Cardiac septum (tissue), 1 donor: ENCODE measurements around the gene ELMOD1. TPM values are rescaled to one million over a fixed set of nuclear protein-coding genes. Genes with fewer than 3 reads are reported as not detected.
"Not testable (repeated sequence)": the region's sequence is repeated elsewhere in the genome, so short reads cannot be mapped to it uniquely, and the experiment has no call there.

Source experiments
- DNase-seq: peaks from one replicate; pipeline ENCODE4 v3.0.0-alpha.2; 2020; ENCODE audit warnings: low spot score
- intact Hi-C: fragments of 100-400 bp; cut with DNase I; formaldehyde crosslinking; loops from one replicate; pipeline ENCODE4 v1.14.0; 2022
- total RNA-seq: library from RNA; stranded (reverse); fragmentation: NEBNext Ultra II Directional; extraction: Animal tissue kit (Norgen Biotek cat#: 25700); gene quantifications from one replicate; pipeline ENCODE4 v1.2.1, GENCODE V29; 2021
- donor health status: DM: no; HTN: no; CAD: no.

ELMOD1 gene
- total RNA-seq, 1 donor from 2014 or later: 0.89 TPM

DNA sequence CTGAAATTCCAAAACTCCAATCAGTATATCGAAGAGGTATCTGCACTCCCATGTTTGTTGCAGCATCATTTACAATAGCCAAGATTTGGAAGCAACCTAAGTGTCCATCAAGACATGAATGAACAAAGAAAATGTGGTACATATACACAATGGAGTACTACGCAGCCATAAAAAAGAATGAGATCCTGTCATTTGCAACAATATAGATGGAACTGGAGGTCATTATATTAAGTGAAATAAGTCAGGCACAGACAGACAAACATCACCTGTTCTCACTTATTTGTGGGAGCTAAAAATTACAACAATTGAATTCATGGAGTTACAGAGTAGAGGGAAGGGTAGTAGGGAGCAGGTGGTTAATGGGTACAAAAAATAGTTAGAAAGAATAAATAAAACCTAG lies 11.8 kb upstream of the ELMOD1 start:
- intact Hi-C loops: loop anchor here (5.0 kb wide), 1 partner anchor 108 kb away; no protein-coding TSS in a partner anchor
- DNase-seq: not testable (repeated sequence)

DNA sequence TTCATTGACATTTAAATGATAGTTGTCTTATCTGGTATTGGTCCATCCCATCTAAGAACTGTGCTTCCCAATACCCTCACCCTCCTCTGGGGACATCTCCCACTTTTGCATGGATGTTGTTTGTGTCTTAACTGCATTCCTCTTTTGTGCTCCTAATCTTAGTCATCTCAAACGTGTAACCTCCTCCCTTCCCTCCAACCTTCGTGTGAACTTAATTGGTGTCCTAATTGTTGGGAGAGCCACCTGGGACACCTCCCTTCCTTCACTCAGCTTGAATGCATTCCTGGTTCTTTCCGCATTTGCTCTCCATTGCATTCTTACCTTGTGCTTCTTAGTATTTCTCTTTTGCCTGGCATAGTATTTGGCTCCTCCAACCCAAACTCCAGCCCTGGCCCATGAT lies 9.8 kb upstream of the ELMOD1 start:
- no peak for DNase-seq
- intact Hi-C loops: no loop called here

DNA sequence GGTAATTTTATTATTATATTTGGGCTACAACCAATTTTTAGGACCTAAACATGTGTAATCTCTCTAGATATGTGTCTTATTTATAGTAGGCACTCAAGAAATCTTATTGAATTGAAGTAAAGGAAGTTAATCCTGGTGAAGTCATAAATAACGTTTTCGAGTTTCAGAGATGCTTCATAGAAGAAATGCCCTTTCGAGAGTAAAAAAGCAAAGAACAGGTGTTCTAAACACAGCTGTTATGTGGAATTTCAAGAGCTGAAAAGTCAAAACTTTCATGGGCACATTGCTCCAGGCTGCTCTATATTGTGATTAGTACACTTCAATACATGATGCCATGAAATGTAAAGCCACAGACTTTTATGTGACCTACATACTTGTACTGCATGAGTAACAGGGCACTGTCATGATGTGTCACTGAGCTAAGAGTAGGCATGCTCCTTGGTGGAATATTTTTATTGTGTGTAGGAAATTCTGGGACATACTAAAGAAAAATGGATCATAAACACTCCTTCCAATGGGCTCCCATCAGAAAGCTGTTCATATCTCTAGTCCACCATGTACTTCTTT lies 7.2 kb upstream of the ELMOD1 start:
- no peak for DNase-seq
- intact Hi-C loops: no loop called here

DNA sequence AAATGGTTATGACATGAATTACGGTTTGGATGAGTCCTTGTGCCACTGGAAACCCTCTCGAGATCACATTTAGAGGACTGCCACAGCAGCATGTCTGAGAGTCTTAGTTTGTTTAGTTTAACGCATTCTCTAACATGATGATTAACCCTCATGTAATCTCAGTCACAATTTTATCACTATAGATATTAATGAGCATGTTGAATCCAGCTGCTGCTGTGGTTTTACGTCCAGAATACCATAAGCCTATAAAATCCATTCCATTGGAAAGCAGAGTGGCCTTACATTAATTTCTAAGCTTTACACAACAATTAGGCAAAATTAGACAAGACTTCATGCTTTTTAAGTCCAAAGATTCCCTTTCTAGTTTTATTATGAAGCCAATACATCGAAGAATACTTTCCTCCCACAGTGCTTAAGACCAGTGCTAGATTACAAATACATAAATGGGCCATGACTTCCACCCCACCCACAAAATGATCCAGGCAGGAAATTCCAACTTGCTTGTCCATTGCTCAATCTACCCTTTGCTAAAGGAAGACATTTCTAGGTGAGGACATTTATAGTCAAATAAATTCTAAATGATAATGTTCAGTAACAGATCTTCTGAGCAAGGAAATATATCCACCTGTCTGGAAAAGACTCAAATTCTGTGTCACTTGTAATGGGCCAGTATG lies 3.5 kb upstream of the ELMOD1 start:
- no peak for DNase-seq
- intact Hi-C loops: no loop called here

DNA sequence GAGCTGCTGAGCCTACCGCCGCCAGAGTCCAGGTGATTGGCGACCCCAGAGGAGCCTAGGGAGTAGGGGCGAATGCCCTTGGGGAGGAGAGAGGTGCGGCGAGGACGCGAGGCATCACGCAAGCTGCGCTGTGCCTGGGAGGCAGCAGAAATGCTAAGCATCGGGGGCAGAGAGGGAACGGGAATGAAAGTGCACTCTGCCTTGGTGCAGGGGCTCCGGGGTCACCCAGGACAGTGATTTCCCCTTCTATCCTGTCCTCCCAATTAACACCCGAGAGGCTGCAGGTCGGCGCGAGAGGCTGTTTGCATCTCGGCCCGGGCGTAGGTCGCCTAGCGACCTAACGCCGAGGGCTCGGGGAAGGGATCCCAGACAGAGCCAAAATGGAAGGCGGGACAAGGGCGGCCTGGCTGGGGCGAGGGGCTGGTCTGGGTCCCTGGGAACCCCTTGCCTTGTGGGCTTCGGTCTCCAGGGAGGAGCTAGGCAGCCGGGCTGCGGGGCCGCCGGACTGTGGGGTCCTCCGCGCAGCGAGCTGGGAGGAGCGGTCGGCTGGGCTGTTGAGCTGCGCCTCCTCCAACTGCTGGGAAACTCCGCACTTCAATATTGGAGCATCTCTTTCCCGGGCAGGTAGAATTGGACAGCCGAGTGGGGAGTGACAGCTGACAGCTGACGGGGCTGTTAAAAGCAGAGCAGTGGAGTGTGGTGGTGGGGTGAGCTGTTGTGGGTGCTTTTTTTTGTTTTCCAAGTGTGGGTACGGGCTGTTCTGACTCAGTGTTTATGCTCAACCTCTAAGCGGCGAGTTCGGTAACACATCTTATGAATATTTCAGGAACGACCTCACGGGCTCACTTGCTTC lies 657 bp downstream of the ELMOD1 start:
- DNase-seq: no peak
- intact Hi-C loops: no loop called here

DNA sequence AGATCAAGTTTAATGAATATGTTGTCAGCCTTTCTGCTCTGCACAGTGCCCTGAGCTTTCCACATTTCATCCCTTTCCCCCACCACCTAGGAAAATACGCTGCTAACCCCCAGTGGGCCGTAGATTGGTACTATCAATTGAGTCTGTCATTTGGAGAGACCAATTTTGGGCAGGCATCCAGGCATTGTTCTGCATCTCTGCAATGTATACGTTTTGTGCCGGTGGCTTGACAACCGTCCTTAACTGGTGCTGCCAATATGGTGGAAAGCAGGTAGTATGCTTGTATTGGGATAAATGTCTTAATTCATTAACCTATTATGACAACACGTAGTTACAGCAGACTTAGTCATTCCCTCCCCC lies 1.3 kb downstream of the ELMOD1 start:
- intact Hi-C loops: no loop called here
- no peak for DNase-seq

DNA sequence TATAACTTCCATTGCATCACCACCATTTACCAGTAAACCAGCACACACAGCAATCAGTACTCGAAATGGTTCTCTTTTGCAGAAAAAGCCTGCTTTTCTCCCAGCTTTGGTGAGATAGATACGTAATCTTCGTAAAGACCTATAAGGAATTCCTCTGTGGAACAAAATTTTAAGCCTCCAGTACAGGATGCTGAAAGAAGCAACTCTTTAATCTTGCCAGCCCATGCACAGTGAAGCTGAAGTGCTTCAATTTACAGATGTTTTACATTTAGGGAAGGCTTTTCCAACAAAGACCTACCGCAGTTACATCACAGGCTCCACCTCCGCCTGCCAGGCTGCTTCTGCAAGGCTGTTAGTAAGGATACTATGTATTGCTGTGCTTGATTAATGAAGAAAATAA lies 1.9 kb downstream of the ELMOD1 start:
- intact Hi-C loops: no loop called here
- no peak for DNase-seq

DNA sequence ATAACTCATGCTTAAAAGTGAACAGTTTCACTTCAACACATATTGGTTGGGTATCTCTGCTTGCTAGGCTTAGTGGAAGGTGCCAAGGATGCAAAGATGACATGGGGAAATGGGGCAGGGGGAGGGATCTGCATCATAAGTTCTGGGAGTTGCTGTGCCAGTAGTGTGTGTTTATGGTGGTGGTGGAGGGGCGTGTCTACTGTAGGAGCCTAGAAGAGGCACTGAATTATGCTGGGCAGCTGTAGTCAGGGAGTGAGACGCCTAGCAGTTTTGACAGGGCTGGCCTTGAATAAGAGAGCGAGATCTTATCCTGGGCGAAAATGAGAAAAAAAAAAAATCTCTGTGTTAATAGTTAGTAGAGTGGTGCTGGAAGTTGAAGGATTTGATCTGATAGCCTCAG lies 3.0 kb downstream of the ELMOD1 start:
- intact Hi-C loops: no loop called here
- no peak for DNase-seq

DNA sequence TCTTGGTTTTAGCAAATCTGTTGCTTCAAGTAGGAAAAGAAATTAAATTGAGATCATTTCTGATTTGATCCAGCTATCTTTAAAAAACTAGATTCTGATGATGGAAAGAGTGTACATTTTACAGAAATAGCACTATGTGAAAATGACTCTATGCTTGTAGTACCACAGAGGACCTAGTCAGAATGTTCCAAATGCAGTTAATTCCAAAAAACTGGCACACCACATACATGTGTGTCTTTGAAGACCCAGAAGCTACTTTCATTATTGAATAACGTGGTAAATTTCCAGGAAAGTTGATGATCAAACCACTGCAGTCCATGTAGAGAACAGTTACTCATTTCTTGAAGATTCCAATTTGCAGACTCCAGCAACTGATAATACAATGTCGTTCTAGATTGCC lies 3.8 kb downstream of the ELMOD1 start:
- DNase-seq: no peak
- intact Hi-C loops: no loop called here

DNA sequence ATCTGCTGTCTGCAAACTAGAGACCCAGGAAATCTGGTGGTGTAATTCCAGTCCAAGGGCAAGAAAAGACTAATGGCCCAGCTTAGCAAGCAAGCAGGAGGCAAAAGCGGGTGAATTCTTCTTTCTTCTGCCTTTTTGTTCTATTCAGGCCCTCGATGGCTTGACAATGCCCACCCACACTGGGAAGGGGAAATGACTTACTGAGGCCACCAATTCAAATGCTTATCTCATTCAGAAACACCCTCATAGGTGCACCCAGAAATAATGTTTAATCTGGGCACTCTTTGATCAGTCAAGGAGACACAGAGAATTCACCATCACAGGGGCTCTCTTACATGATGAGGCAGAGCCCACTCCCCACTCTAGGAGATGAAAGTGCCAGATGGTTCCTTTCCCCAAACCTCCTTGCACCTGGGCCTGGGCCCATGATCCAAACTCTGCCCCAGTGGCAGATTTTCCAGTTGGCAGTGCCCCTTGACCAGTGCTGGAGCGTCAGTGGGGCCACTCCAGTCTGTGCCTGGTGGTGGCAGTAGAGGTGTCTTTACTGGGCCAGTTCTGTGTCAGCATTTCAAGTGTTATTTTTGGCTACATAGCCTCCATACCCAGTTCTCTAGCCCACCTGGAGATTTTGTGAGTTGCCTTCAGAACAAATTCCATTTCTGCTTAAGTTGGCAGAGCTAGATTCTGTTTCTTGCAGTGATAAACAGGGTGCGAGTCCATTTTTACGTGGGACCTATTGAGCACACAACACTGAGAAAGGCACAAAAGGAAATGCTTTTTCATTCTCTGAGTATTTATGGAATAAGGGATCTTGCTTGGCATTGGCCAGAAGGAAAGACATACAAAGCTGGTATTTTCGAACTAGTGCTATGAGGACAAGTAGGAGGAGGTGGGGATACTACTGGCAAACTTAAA lies 7.5 kb downstream of the ELMOD1 start:
- intact Hi-C loops: no loop called here
- no peak for DNase-seq

DNA sequence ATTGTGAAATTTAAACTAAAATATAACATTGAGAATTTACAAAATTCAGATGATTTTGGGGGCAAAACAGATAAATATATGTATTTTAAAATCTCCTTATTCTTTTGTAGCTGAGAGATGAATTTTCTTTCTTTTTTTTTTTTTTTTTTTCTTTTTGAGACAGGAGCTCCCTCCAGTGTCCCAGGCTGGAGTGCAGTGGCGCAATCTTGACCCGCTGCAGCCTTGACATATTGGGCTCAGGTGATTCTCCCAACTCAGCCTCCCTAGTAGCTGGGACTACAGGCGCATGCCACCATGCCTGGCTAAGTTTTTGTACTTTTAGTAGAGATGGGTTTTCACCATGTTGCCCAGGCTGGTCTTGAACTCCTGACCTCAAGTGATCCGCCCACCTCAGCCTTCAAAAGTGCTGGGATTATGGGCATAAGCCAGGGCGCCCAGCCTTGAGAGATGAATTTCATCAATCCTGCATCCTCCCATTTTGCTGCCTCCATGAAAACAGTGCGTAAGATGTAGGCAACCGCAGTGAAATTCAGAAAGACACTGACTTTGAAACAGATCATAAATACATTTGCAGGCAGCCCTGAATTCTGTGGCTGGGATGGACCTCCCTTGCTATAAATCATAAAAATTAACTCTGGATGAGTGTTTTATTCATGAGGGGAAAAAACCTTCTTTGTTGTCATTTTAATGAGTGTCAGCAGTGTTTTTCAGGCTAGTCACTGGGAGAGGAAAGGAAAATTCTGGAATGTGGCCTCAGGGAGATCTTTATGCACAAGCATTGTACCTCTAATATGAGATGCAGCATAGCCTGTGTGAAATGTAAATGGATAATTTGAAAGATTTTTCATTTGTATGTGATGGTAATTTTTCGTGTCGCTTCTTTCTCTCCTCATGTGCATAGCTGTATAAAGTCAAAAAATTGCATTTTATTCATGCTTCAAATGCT lies 14.4 kb downstream of the ELMOD1 start:
- DNase-seq: no peak
- intact Hi-C loops: no loop called here

DNA sequence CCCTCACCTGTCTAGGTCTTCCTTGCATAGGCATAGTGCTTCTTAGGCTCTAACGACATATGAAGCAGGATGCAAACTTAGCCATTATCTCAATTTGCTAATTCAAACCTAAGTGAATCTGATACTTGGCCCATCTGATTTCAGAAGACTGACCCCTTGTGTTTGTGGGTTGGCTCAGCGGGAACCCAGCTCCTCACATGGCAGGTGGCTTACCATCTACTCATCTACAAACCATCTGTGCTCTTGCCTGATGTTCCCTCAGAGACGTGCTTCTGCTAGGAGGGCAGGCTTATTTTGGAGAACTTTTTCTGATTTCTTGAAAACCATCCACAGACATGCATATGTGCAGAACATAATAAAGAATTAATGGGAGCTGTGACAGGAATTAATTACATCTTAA lies 15.2 kb downstream of the ELMOD1 start:
- DNase-seq: no peak
- intact Hi-C loops: no loop called here

DNA sequence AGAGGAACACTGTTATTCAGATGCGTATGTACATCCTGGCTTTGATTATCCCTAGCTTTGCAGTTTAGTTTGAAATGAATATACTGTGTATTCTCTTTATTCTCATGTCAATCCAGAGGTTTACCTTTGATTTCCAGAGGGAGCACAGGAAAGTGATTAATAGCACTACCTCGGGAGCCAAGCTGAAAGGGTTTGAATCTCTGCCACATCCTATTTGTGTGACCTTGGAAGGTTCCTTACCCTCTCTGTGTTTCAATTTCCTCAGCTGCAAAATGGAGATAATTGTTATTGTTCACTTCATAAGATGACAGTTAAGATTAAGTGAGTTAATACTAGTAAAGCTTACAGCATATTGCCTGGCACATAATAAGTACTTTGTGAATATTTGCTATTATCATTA lies 17.9 kb downstream of the ELMOD1 start:
- intact Hi-C loops: no loop called here
- no peak for DNase-seq

DNA sequence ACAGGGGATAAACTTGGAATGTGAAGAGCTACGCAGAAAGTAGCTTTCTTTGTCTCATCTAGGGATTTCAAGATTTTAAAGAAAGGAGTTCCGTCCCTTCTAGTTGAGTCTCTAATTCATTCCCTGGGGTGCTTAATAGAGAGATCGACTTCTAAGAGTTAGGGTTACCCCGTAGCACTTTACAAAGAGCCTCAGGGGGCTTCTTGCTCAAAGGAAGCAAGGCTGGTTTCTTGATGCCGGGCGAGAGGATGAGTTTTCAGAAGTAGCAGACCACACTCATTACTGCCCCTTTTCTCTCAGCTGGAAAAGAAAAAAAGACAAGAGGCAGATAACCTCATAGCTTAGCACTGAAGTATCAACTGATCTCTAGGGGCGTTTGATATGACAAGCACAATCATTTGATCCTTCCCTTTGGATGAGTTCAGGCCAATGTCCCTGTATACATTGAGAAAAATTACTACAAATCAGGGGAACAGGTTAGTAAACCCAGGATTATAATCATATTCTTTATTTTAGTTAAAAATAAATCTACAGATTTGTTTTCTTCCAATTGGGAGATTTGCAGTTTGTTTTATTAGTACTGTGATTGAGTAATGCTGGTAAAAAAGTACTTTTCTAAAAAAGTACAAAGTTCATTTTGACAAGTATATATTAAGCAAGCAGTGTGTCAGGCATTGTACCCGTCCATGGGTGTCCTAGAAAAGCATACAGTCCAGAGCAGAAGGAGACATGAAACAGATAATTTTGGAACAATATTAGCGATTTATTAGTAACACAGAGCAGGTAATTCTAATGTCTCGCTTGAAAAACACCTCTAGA lies 18.7 kb downstream of the ELMOD1 start:
- intact Hi-C loops: no loop called here
- DNase-seq: no peak

DNA sequence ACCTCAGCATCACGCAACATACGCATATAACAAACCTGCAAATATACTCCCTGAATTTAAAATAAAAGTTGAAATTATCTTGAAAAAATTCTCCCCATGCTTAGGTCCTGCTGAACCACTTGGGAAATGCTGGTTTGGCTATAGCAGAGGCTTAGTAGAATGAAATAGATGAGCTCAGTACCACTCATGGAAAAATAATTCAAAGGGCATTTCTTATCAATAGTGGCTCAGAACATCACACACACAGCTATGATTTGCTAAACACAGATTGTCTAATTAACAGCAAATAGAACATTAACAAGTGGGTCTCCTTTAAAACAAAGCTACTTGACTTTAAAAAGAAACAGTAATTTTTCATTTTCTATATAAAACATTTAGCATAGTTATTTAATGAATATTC lies 21.5 kb downstream of the ELMOD1 start:
- intact Hi-C loops: no loop called here

DNA sequence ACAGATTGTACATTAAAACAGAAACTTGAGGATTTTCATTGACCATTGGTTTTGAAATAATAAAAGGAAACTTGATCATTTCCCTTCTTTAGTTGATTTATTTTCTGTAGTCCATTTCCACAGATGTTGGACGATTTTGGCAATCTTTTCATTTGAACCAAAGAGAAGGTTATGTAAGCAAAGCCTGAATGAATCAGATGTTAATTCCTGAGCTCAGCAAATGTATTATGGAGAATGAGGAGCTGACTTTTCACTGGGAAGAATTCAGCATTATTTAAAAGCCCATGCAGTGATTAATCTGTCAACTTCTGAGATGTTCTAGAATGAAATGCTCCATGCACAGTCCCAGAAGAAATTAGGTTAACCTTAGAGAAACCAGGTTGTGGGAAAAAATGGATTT lies 29.0 kb downstream of the ELMOD1 start:
- intact Hi-C loops: no loop called here
- DNase-seq: no peak

More for the DNA sequence above, 21.5 kb downstream of the ELMOD1 start:
- no peak for DNase-seq

DNA sequence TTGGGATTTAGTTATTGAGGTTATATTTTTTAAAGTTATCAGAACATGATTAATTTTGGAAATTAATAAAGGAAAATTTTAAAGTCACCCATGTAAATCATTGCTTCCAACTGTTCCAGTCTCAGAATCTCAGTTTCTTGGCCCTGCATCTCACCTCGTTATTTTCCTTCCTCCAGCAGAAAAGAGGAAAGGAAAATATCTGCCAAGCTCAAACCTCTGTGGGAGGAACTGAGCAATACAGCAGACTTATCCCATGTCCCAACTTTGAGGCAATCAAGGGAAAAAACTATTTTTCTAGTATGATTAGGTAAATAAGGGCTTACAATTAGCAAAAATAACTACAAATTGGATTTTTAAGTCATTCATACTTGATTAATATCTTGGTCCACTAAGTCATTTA lies 30.1 kb downstream of the ELMOD1 start:
- no peak for DNase-seq
- intact Hi-C loops: no loop called here

DNA sequence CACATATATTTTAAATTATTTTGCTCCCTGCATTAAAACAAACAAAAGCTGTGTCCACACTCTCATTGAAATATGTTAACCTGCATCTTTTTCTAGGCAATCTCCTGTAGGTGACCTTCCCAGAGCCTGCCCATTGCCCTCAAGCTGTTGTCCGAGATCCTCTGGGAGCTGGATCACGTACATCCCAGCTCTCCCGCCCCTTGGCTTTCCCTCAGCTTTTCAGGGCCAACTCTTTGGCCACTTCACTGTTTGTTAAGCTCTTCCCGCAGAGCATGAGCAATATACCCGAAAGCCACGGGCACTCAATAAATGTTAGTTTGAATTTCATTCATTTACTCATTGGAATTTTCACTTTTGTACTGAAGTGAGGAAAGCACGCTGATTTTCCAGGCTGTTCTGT lies 32.2 kb downstream of the ELMOD1 start:
- intact Hi-C loops: no loop called here
- no peak for DNase-seq
